Measurements from ENCODE around the gene TBL1Y.
"Not testable (repeated sequence)": the region's sequence is repeated elsewhere in the genome, so short reads cannot be mapped to it uniquely, and the experiment has no call there.

Gene TBL1Y

DNA sequence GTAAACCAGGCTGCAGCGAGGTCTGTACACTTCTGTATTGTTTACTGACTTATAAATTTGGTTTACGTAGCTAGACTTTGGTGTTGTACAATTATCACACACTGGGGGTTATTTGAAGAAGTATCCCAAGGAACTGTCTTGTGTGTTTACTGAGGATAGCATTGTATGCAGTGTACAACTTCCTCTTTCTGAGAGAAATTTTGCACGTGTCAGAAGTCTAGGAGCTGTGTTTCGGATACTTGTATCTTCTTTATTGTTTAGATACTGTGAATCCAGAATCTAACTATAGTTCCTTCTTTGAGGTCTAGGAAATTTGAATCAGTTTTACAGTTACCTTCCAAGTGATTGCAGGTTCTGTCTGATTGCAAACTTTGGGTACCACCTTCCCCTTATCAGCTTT lies 64.5 kb downstream of the TBL1Y start:
- DNase-seq, result no peak

DNA sequence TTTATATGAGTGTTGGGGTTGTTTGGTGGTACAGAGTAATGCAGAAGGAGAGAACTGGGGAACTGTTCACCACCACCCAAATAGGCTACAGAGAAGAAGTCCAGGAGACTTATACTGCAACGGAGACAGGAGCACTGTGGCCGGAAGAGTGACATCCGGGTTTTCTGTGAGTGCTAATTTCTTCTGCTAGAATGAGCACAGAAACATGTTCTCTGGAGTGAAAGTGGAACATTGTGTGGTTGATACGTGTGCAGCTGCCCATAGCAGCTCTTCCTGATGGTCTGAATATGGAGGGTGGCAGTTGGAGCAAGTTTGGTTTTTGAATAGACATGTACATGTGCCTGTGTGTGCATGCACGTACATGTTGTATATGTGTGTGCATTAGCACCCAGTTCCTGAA lies 67.3 kb downstream of the TBL1Y start:
- DNase-seq, result no peak

- DNase-seq, result no peak
Measured at GRCh38 chrY:6983221-6983620, 72.7 kb downstream of the TBL1Y start.

DNA sequence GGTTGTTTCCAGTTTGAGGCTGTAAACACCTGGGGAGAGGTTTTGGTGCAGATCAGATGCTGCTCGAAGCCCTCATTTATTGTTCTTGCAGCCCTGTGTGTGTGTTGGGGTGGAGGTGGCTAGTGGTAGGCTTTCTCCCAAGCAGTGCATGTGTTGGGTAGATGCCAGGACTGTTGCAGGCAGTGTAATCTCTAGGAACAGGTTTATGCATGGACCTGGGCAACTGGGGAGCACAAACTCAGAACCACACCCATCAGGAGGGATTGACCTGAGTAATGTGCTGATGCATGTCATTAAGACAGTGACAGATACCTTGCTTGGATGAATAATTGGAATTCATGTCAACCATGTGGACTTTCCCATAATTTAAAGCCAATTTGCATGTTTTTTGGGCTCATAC lies 77.3 kb downstream of the TBL1Y start:
- DNase-seq, result no peak

DNA sequence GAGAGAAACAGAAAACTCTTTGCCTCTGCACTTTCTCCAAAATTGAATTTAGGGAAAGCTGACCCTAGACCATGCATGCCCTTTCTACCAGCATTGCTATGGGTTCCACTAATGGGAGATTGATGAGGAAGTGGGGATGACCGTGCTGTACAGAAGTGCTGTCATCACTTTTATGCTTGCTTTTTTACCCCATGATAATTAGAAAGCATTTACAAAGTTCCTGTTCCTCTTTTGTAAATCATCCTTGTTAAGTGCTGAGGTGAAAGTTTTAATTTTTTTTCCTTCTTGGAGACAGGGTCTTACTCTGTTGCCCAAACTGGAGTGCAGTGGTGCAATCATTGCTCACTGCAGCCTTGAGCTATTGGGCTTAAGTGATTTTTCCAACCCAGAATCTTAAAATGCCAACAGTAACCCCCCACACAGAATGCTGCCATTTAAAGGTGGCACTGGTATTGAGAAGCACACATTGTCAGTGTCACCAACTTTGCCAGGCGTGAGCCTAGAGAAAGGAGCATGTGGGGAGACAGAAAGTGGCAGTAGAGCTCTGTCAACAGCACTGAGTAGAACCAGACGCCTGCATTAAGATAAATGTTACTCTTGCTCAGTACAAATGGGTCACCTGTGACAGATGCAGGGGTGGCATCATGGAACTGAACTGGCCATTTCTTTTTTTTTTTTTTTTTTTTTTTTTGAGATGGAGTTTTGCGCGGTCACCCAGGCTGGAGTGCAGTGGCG lies 79.6 kb downstream of the TBL1Y start:
- no peak for DNase-seq

- no peak for DNase-seq
Measured at GRCh38 chrY:6992041-6992440, 81.5 kb downstream of the TBL1Y start.

DNA sequence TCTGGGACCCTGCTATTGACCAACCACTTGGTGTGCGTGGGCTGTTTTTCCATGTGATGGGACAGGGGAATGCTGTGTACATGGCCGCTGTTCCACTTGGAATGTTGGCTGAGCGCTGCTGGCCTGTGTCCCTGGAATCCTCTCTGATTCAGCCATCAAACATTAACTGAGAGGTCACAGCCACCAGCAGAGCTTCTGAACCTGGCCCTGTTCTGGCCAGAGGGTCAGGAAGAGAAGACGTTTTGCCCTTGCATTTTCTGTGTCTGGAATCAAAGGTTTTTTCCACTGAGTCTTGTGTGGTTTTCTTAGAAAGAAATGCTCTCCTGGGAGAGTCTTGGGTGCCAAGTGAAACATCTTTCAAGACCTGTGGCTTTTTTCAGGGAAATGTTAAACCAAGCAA lies 85.5 kb downstream of the TBL1Y start:
- DNase-seq, result no peak

GRCh38 chrY:6997503-6998066 lies 87.1 kb downstream of the TBL1Y start:
- DNase-seq, result no peak

DNA sequence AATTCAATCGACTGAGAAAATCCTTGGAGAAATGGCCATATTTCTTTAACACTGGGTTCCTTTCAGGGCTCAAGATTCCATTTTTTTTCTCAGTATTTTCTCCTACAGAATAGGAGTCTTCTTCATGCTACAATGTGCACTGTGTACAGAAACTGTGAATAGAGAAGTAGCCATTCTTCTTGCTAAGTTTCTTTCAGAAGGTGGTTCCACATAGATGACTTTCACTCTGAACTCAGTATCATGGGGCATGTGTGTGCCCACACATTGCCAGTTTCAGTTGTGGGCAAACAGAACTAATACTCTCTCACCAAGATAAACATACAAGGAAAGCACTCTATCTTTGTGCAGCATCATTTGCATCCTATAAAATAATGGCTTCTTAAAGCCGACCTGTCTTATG lies 89.4 kb downstream of the TBL1Y start:
- DNase-seq, result no peak

GRCh38 chrY:7002581-7002980 lies 92.1 kb downstream of the TBL1Y start:
- no peak for DNase-seq

DNA sequence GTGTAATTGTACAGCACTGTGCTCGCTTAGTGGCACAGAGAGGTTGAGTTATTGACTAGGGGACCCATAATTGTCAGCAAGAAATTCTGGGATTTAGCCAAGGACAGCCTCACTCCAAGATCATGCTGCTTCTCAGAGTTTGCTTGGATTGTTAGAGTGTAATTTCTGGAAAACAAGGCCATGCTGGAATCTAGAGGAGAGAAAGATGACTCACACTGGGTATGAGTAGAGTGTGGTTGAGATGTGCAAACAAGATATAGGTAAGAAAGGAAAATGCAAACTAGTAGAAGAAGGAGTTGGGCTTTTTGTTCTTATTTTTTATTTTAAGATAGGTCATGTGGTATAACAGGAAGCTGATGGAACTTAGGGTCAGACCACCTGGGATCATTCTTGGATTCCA lies 97.4 kb downstream of the TBL1Y start:
- no peak for DNase-seq

DNA sequence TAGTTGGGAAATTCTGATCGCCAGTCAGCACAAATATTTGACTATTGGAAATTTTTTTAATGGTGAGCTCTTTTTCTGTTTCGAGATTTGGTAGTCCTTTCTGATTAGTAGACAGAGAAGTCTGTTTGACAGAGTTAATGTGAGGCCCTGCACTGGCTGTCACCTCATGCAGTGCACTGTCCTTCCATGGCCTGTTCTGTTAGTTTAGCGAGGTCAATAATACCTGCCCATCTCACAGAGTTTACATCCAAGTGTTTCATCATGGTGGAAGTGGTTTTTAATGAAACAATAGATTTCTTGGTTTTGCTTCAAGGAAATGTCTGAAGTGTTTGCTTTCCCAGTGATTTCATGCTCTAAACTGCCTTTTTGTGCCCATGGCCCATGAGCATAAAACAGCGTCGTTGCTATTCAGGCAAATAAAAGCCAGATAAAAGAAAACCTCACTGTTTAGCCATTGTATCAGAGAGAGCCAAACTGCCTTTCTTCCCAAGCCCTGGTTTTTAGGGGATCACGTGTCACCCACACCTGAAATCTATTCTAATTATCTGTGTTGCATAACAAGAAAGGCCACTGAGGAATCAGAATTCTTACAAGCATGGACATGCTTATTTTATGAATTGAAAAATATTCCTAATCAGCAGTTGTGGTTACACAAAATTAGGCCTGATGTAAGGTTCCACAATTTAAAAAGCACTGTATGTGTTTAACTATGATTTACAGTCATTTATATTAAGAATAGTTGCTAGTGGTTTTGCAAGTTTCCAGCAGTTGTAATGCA lies 98.3 kb downstream of the TBL1Y start:
- no peak for DNase-seq

DNA sequence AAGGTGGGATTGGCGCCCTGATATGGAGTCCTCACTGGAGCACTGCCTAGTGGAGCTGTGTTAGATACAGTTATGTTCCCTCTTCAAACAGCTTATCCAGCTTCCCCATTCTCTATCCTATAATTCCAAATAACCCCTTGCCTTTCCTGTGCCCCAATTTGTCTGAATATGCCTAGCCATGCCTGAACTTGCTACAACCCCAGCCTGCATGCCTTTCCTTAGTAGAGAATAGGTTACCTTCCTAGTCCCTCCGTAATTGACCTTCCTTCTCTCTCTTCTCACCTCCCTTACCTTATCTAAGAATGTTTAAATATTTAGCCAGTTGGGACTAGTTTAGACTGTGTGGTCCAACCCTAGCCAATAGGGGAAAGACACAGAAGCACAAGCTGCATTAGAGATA lies 102.6 kb downstream of the TBL1Y start:
- DNase-seq, result no peak

GRCh38 chrY:7016521-7016920 lies 106.0 kb downstream of the TBL1Y start:
- DNase-seq, result no peak

DNA sequence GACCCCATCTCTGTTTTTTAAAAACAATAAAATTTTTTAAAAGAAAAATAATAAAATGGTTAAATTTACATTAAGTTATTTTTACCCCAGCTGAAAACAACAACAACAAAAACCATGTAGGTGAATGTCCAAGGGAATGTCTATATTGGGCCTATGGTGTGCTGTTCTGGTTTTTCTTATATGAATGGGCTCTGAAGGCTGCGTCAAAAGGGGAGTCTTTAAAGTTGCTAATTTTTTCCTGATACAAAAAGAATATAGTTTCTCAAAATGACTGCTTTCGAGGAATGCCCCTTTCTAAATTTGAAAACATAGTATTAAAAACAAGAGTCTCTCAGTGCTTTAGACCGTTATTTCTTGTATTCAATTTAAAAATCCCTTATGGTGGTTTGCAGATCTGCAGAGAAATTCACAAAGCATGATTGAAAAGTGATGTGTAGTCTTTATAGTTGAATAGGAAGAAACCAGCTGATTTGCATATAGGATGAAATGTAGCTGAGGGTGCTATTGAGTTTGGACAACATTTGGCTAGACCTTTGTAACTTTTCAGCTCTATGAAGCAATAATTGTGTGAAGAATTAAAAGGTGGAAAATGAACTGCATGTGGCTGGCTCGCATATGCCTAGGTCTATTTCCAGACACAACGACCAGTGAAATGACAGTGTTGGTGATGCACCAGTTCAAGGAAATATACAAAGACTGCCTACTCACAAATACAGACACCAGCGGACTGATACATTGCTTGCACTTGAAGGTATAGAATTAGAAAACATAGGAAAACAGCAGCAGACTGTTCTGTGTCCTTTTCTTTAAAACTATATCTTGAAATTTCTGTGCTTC lies 107.0 kb downstream of the TBL1Y start:
- DNase-seq, result no peak

DNA sequence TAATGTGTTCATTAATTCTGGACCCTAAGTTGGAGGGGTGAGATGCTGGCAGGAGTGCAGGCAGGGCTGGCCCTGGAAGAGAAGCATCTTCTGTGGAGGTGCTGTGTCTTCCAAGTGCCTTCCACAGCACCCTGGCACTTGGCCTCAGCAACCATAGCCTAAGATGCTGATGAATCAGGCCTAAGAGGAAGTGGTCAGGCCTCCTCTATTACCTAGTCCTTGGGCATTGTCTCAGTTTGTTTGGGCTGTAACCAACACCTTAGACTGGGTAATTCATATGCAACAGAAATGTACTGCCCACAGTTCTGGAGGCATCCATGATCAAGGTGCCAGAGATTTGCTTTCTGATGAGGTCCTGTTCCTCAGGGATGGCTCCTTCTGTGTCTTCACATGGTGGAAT lies 128.5 kb downstream of the TBL1Y start:
- no peak for DNase-seq

DNA sequence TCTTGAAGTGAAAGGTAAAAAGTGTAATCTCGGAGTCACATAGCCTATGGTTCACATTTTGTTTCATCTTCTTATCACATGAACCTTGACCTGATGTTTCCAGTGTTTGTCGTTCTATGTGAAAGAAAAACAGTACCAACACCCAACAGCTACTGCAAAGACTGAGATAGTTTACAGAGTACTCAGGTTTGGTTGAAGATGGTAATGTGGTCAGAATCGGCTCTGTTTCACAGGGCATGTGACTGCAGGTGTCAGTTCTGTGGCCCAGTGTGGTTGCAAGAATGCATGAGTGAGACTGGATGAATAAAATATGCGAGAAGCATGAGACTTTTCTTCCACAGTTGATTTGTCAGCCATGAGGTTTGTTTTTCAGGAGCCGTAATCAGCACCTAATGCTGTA lies 130.2 kb downstream of the TBL1Y start:
- no peak for DNase-seq

- DNase-seq, result no peak
Measured at GRCh38 chrY:7041983-7042382, 131.5 kb downstream of the TBL1Y start.

DNA sequence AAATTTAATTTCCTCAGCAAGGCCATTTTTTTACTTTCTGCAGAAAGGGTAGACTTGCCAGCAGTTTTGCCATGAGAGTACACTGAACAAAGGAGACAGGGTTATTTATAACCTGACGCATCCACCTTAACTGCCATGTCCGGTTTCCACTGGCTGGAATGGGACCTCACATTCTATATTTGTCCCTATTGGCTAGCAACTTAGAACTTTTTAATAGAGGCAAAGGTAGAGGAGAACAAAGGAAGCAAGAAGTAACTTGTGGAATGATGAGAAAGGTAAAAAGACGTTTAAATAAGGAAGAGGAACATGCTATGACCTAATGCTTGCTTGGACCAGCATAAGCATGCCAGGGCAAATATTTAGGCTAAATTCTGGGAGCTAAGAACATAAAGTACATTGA lies 142.0 kb downstream of the TBL1Y start:
- not testable (repeated sequence) for DNase-seq

DNA sequence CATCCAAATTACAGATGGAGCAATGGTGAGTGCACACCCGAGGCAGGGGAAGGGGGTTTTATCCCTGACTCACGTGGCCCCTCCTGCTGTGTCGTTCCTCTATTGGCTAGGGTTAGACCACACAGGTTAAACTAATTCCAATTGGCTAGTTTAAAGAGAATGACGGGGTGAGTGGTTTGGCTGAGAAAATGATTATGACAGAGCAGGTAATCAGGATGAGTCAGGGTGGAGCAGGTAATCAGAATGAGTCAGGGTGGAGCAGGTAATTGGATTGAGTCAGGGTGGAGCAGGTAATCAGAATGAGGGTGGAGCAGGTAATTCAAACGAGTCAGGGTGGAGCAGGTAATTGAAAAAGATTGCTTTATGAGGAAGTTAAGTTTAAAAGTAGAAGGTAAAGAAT lies 146.4 kb downstream of the TBL1Y start:
- no peak for DNase-seq

DNA sequence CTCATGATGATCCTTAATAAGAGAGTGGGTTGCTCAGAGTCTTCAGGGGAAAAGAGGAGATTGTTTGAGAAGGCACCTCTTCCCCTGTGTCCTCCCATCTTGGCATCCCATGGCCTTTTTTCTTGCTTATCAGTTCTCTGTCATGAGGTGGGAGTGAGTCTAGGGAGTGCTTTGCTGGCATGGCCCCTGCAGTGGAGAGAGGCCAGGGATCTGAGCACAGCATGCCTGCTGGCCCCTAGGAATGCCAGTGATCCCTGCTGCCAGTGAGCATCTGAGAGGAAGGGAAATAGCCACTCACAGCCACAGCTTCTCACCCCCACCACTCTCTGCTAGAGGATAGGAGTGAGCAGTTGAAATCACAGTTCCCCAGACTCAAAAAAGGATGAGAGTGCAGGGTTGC lies 168.2 kb downstream of the TBL1Y start:
- no peak for DNase-seq

GRCh38 chrY:7080548-7080947 lies 170.1 kb downstream of the TBL1Y start:
- not testable (repeated sequence) for DNase-seq

- peak; percentile 47 for DNase-seq
Measured at GRCh38 chrY:7085606-7086005, 175.1 kb downstream of the TBL1Y start.

All from activated T-cell treated with anti-CD3 and anti-CD28 coated beads for 4 hours (primary cell).